Measurements from ENCODE around the gene FLOT2. TPM values are rescaled to one million over a fixed set of nuclear protein-coding genes. Genes with fewer than 3 reads are reported as not detected.
"Not testable (repeated sequence)": the region's sequence is repeated elsewhere in the genome, so short reads cannot be mapped to it uniquely, and the experiment has no call there.

The FLOT2 gene, protein sequence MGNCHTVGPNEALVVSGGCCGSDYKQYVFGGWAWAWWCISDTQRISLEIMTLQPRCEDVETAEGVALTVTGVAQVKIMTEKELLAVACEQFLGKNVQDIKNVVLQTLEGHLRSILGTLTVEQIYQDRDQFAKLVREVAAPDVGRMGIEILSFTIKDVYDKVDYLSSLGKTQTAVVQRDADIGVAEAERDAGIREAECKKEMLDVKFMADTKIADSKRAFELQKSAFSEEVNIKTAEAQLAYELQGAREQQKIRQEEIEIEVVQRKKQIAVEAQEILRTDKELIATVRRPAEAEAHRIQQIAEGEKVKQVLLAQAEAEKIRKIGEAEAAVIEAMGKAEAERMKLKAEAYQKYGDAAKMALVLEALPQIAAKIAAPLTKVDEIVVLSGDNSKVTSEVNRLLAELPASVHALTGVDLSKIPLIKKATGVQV
- polyA plus RNA-seq (ENCODE audit: insufficient read length): 72.4 TPM

GRCh38 chr17:28896884-28897768 is at the start of gene FLOT2:
FLOT2 (minus strand) TSS chr17:28897733; CDS start chr17:28897574, 159 bp downstream.
- no peak for DNase-seq (ENCODE audit: low read depth)

DNA sequence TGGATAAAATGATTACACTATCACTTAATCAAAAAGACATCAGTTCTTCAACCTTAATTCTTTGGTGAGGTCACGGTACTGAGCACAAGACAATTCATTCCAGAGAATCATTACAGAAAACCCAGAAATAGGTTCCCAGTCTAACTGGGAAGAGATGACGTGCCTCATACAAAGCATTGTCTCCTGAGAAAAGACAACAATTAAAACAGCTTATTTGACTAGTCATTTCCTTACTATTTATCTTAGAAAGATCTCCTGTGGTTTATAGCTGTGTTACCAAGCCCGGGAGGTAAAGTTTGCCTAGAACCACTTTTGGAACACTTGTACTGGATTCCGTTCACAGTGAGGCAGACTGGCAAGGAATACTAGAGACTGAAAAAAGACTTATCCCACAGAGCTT is 48.7 kb upstream of the FLOT2 start:
- DNase-seq (ENCODE audit: low read depth): no peak

GRCh38 chr17:28944862-28945741 is 47.6 kb upstream of the FLOT2 start:
- DNase-seq (ENCODE audit: low read depth): no peak

DNA sequence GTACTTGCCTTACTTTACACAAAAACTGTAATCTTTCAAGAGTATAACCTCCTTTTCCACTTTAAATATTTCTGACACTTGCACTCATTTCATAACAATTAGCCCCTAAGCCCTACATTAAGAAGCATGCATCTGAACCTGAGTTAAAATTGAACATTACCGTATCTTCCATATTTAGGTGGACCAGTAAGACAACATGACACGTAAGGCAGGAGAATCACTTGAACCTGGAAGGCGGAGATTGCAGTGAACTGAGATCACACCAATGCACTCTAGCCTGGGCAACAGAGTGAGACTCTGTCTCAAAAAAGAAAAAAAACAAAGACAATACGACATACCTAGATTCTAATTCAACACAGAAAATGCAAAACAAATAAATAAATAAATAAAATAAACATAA is 46.8 kb upstream of the FLOT2 start:
- DNase-seq (ENCODE audit: low read depth): no peak

DNA sequence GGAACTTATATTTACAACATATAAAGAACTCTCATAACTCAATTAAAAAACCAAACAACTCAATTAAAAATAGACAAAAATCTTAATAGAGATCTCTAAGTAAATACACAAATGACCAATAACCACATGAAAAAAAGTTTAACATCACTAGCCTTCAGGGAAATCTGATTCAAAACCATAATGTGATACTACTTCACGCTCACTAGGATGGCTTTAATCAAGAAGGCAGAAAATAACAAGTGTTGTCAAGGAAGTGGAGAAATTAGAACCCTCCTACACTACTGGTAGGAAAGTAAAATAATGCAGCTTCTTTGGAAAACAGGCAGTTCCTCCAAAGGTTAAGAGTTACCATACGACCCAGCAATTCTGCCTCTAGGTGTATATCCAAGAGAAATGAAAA is 45.4 kb upstream of the FLOT2 start:
- DNase-seq (ENCODE audit: low read depth): no peak

DNA sequence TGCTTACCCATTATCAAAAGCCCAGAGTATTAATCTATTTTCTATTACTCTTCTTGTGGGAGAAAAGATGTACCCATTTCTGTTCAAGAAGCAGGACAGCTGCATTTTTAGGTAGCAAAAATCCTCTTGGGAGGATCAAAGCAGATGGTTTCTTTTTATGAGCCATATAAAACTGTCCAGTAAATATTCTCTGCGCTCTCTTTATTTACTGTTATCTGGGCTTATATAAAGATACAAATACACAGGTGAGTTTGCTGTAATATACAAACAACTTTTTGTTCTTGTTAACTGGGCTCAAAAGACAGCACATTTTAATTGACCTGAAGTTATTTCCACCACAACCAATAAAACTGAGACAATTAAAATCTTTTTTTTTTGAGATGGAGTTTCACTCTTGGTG is 43.7 kb upstream of the FLOT2 start:
- DNase-seq (ENCODE audit: low read depth): no peak

DNA sequence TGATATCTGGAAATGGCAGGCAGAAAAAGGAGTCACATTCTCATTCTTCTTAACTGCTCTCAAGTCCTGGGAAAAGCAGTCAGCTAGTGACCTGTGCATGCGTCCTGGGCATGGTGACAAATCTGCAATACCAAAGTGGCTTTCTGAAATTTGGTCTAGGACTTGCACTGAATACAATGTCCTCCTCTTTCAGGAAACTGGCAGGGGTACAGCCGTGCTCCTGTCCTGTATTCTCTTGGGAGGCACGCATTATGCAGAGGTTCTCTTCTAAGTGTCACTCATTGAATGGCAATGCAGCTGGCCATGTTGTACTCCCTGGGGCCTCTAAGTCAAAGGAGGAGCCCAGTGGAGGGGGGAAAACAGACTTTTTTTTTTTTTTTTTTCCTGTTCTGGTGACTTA is 43.1 kb upstream of the FLOT2 start:
- no peak for DNase-seq (ENCODE audit: low read depth)

GRCh38 chr17:28940142-28940541 is 42.6 kb upstream of the FLOT2 start:
- DNase-seq (ENCODE audit: low read depth): no peak

DNA sequence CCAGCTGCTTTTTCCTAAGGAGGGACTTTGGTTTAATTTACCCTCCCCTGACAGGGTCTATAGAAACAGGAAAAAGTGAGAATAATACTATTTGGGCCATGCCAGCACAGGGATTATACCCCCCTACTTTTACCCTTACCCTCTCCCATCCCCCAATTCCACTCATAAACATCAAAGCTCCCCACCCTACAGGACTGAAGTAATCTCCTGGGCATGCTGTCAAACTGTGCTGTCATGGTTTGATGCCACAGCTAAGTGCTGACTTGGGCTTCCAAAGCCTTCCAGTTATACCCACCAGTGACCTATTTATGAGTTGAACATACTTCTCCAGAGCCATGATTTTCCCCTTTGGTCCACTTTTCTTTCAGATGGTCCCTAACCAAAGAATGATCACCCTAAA is 41.0 kb upstream of the FLOT2 start:
- DNase-seq (ENCODE audit: low read depth): no peak

DNA sequence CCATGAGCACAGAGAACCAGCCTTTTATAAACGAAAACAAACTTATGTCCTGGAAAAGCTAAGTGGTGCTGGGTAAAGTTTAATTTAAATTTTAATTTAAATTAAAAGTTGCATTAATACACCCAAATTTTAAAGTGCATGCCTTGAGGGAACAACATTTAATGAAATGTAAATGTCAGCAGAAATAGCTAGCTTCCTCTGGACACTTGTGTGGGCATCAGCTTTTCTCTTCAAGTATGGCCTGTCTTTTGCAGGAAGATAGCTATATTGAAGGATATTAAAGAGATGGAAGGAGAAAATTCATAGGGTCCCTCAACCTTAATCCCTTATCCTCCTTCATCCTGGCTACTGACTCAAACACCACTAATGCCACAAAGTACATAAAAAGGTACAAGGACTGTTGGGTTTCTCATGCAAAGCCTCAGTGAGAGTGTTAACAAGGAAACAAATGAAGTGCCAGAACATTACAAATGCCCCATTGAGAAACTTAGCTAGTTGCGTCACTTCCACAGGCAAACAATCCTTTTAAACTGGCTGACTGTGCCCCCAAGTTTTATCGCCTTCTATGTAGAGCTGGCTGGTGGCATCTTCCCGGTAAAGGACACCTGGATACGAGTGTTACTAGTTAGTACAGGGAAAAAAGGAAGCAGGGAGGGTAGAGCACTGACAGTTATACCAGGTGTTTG is 39.7 kb upstream of the FLOT2 start:
- DNase-seq (ENCODE audit: low read depth): no peak

DNA sequence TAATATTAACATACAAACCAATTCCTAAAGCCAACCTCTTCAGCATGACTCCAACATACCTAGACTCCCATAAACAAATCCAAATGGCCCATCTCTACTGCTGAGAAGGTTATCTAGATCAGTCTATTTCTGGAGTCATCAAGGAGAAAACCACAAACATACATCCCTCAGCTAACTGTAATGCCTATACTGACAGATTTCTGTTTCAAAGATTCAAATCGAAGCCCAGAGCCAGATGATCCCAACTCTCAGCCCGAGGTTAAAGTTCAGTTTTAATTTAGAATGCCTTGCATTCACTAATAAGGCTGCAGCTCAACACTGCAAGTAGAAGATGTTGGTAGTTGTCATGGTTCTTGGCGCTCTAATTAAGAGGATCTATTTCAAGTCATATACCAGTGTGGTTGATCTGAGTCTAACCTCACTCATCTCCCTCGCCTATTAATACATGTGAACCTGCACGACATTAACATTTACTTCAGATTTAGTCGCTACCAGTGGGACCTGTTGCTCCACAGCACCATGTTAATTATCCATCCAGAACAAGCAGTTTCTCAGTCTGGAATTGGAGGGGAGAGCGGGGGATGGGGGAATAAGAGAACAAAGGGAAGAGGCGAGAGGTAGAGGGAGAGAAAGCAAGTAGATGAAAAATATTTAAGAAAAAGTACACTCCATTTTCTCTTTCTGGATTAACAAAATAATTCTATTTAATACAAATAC is 38.4 kb upstream of the FLOT2 start:
- DNase-seq (ENCODE audit: low read depth): no peak

DNA sequence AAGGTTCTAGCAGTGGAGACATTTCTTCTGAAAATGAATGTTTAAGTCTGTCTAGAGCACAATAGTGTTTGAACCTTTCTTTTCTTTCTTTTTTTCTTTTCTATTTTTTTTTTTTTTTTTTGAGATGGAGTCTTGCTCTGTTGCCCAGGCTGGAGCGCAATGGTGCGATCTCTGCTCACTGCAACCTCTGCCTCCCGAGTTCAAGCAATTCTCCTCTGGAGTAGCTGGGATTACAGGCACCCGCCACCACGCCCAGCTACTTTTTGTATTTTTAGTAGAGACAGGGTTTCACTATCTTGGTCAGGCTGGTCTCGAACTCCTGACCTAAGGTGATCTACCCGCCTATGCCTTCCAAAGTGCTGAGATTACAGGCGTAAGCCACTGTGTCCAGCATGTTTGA is 37.0 kb upstream of the FLOT2 start:
- DNase-seq (ENCODE audit: low read depth): not testable (repeated sequence)

- no peak for DNase-seq (ENCODE audit: low read depth)
Observed at GRCh38 chr17:28929787-28930186, 32.3 kb upstream of the FLOT2 start.

DNA sequence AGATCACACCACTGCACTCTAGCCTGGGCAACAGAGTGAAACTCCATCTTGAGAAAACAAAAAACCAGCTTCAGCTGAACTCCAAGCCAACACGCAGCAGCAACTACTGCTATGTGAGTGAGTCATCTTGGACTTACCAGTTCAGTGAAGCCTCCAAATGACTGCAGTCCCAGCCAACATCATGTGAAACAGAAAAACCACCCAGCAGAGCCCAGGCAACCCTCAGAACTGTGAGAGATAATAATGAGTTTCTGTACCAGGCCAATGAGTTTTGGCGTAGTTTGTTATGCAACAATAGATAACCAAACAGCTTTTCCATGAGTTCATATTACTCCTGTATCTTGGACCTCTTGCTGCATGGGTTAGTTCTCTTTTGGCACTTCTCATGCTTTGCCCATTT is 30.5 kb upstream of the FLOT2 start:
- DNase-seq (ENCODE audit: low read depth): no peak

DNA sequence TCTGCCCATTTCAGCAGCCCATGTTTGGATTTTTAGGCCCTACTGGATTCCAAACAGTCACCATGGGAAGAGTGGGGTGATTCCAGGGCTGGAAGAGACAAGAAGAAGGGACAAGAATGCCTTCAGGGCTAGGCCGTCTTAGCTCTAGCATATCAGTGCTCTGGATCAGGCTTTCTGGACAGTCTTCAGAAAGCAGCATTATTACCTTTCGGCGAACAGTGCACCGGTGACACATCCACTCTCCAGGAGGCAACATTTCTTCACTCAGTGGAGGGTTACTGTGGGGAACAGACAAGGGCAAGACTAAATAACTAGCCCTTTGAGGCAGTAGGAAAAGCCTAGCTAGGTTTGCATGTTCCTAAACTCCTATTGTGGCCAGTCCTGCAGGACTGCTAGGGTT is 29.3 kb upstream of the FLOT2 start:
- DNase-seq (ENCODE audit: low read depth): no peak

DNA sequence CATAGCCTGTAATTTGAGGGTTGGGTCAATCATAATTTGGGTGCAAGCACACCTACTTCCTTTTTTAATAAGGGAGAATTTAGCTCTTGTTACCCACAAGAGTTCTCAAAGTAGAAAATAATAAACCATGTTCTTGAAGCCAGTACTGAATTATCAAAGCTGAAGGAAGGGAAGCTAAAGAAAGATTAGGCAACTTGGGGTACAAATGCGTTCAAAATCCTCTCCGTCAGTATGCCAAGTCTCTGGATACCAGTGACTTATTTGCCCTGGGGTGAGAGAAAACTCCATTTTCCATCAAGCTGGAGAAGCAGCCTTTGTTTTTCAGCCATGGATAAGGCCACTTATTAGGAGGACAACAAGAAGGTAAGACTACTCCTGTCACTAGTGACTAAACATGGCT is 28.8 kb upstream of the FLOT2 start:
- DNase-seq (ENCODE audit: low read depth): no peak

GRCh38 chr17:28925912-28926365 is 28.4 kb upstream of the FLOT2 start:
- no peak for DNase-seq (ENCODE audit: low read depth)

DNA sequence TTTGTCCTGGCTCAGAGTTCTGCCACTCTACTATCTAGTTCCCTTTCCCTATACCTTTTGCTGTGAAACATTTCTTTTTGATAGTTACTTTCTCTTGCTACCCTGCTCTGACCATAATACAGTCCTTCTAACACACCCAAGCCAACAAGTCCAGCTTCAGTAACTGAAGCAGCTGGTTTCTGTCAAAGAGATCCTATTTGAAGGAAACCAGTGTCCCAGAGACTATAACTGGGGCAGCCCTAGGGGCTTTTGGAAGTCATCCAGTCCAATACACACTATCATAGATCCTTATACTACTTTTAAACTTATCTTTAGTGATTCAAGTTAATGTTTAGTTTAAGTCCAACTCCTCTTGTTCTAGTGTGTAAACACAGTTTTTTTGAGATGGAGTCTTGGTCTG is 22.7 kb upstream of the FLOT2 start:
- no peak for DNase-seq (ENCODE audit: low read depth)

DNA sequence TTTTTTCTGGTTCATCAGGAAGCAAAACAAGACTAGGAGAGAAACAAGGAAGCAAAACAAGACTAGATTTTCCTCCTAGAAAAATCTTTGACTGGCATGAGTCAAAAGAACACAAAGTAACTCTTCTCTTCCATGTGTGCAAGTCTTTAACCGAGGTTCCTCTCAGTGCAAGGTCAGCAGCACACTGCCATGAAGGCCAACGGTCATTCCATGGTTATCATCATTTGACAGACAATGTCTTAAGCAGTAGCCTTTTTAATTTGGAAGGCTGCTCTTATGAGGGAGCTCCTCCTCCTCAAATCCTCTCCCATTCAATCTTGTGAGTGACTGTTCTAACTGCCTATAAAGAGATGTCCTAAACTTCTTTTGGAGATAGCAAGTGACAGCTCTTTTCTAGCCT is 20.8 kb upstream of the FLOT2 start:
- no peak for DNase-seq (ENCODE audit: low read depth)

DNA sequence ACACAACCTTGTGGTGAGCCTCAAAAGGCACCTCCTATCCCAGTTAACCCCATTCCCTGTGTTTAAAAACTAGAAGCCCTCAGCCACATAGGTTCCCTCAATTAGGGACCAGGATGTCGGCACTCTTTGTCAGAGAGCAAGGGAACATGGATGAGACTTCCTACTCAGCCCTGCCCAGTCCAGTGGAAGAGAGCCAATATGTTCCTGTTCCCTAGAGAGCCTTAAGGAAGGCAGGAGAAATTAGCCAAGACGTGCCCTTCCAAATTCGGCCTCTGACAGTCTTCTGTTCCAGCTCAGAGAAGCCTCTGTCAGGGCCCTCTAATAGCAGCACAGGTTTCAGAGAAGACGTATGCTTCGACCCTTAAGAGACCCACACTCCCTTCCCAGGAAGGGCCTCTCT is 19.9 kb upstream of the FLOT2 start:
- no peak for DNase-seq (ENCODE audit: low read depth)

- no peak for DNase-seq (ENCODE audit: low read depth)
Observed at GRCh38 chr17:28917029-28917428, 19.5 kb upstream of the FLOT2 start.

All from forelimb muscle (tissue), 1 donor.